ENCODE data around the gene PXMP4.

Gene PXMP4

DNA sequence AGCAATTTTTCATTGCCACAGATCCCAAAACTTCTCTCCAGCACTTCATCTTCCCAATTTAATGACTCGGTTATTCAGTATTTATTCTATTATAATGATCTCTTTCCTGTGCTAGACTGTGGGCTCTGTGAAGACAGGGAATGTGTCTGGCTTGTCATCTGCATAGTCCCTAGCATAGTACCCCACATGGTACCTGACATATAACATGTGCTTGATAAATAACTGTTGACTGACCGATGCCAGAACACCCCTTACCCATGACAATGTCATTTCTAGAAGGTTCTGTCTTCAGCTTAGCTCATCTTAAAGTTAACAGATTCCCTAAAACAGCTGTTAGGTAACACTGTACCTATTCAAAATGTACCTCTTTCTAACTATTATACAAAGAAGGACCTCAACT, 3.6 kb downstream of the PXMP4 start:
- H3K4me3 ChIP-seq (ENCODE audit: low read depth, low read length): no peak overlapping the region
- TF ChIP-seq, protein P1, sequence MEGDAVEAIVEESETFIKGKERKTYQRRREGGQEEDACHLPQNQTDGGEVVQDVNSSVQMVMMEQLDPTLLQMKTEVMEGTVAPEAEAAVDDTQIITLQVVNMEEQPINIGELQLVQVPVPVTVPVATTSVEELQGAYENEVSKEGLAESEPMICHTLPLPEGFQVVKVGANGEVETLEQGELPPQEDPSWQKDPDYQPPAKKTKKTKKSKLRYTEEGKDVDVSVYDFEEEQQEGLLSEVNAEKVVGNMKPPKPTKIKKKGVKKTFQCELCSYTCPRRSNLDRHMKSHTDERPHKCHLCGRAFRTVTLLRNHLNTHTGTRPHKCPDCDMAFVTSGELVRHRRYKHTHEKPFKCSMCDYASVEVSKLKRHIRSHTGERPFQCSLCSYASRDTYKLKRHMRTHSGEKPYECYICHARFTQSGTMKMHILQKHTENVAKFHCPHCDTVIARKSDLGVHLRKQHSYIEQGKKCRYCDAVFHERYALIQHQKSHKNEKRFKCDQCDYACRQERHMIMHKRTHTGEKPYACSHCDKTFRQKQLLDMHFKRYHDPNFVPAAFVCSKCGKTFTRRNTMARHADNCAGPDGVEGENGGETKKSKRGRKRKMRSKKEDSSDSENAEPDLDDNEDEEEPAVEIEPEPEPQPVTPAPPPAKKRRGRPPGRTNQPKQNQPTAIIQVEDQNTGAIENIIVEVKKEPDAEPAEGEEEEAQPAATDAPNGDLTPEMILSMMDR (IDR thresholded peaks at IDR 0.05; ENCODE audit: low read depth, low read length): no peak
- no peak for DNase-seq (ENCODE audit: low read depth, low spot score)
- in situ Hi-C loops (cut with HindIII; ENCODE audit: low sequenced_read_pairs): no loop called here

DNA sequence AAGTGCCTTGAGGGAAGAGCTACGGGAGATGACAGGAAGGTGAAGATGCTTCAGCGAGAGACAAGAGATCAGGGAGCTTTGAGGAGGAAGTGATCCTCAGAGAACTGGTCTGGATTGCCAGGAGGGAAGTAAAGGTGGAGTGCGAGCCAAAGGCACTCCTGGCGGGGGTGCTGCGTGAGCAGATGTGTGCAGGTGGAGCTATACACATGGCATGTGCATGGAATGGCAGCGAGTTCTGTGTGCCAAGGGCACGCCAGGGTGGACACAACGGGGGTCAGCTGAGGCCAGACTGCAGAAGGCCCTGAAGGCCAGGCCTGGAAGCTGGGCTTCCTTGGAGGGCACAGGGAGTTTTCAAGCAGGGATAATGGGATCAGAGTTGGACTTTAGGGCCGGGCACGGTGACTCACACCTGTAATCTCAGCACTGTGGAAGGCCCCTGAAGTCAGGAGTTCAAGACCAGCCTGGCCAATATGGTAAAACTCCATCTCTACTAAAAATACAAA, 6.2 kb downstream of the PXMP4 start:
- in situ Hi-C loops (cut with HindIII; ENCODE audit: low sequenced_read_pairs): no loop called here
- no peak overlapping the region for H3K4me3 ChIP-seq (ENCODE audit: low read depth, low read length)
- no peak for DNase-seq (ENCODE audit: low read depth, low spot score)
- TF ChIP-seq, protein P1 (IDR thresholded peaks at IDR 0.05; ENCODE audit: low read depth, low read length): no peak

- in situ Hi-C loops (cut with HindIII; ENCODE audit: low sequenced_read_pairs): no loop called here
- TF ChIP-seq, protein P1 (IDR thresholded peaks at IDR 0.05; ENCODE audit: low read depth, low read length): no peak
- no peak for DNase-seq (ENCODE audit: low read depth, low spot score)
- no peak overlapping the region for H3K4me3 ChIP-seq (ENCODE audit: low read depth, low read length)
Observed at GRCh38 chr20:33711446-33711738, 8.7 kb downstream of the PXMP4 start.

GRCh38 chr20:33710681-33711445, 9.2 kb downstream of the PXMP4 start:
- H3K4me3 ChIP-seq (ENCODE audit: low read depth, low read length): no peak overlapping the region
- in situ Hi-C loops (cut with HindIII; ENCODE audit: low sequenced_read_pairs): no loop called here
- DNase-seq (ENCODE audit: low read depth, low spot score): no peak
- TF ChIP-seq, protein P1 (IDR thresholded peaks at IDR 0.05; ENCODE audit: low read depth, low read length): no peak

- DNase-seq (ENCODE audit: low read depth, low spot score): no peak
- H3K4me3 ChIP-seq (ENCODE audit: low read depth, low read length): no peak overlapping the region
- in situ Hi-C loops (cut with HindIII; ENCODE audit: low sequenced_read_pairs): no loop called here
- TF ChIP-seq, protein P1 (IDR thresholded peaks at IDR 0.05; ENCODE audit: low read depth, low read length): no peak
Observed at GRCh38 chr20:33709905-33710541, 10.1 kb downstream of the PXMP4 start.

DNA sequence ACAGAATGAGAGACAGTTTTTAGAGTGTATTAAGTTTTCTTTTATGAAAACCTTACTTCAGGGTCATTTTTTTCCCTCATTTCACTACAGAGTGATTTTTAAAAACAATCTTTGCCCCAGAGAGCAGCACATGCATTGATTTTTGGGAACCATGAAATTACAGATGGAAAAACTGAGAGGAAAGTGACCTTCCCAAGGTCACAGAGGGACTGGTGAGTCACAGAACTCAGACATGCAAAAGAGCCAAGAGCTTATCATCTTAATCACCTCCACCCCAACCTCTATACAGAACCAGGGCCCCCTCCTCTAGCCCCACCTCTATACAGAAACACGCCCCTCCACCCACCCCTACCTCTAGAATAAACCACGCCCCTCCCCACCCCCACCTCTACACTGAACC, 10.7 kb downstream of the PXMP4 start:
- H3K4me3 ChIP-seq (ENCODE audit: low read depth, low read length): no peak overlapping the region
- in situ Hi-C loops (cut with HindIII; ENCODE audit: low sequenced_read_pairs): no loop called here
- TF ChIP-seq, protein P1 (IDR thresholded peaks at IDR 0.05; ENCODE audit: low read depth, low read length): no peak
- no peak for DNase-seq (ENCODE audit: low read depth, low spot score)

Data from astrocyte of the spinal cord (primary cell).